MM.1S (cell line): ENCODE measurements around the gene YY2.

Source experiments
- CTCF ChIP-seq: fragments of 300-600 bp; sonication (generic); IDR thresholded peaks from 2 replicates; pipeline ENCODE4 v1.5.1; 2016; ENCODE audit warnings: antibody characterized with exemption, low read length, mixed read lengths
- EZH2 ChIP-seq: fragments of 300-600 bp; sonication (generic); optimal IDR thresholded peaks from 2 replicates; pipeline ENCODE3; 2017; ENCODE audit warnings: low read depth, mild to moderate bottlenecking, antibody characterized with exemption, low read length, mixed read lengths
- EZH2phosphoT487 ChIP-seq: fragments of 300-600 bp; sonication (generic); IDR thresholded peaks from 2 replicates; pipeline ENCODE4 v1.6.1; 2018; ENCODE audit warnings: antibody characterized with exemption, low read length

- TF ChIP-seq CTCF (no peak), EZH2phosphoT487 (no peak), EZH2 (no peak)
Measured at GRCh38 chrX:21881881-21882574, 26.2 kb downstream of the YY2 start.
